H1 (cell line): ENCODE measurements around the gene ATF3. TPM values are rescaled to one million over a fixed set of nuclear protein-coding genes. Genes with fewer than 3 reads are reported as not detected.

Experiments used
- CTCF ChIA-PET: fragments of 300-600 bp; sonication (Branson Sonifier 250); formaldehyde crosslinking; loops from one replicate; lab custom pipeline; 2021; ENCODE audit not compliant: partially characterized antibody; lab: Charles Lee
- POLR2A ChIA-PET: fragments of 300-600 bp; sonication (Branson Sonifier 250); formaldehyde crosslinking; loops from one replicate; lab custom pipeline; 2021; ENCODE audit warnings: inconsistent platforms; ENCODE audit not compliant: partially characterized antibody; lab: Charles Lee
- DNase-seq, 2 experiments: peaks; one replicate each; pipeline versions ENCODE4 v3.0.0 to v3.0.0-alpha.2; 2010 to 2022; ENCODE audit warnings: low spot score in 2 of 2, low read depth in 1 of 2, mixed read lengths in 1 of 2
- FAIRE-seq: peaks from 2 replicates; lab custom pipeline; 2011; peaks lifted over from hg19 to GRCh38; lab: Jason Lieb, UNC
- H2AFZ ChIP-seq: 2 replicates; pipeline ENCODE4 v1.8.1; 2012; ENCODE audit warnings: low read length, inconsistent platforms
- H2AK5ac ChIP-seq: 2 replicates; pipeline ENCODE4 v1.6.1; 2013; ENCODE audit warnings: low read depth, low read length
- H2BK120ac ChIP-seq: replicated peaks from 2 replicates; pipeline ENCODE3; 2013; ENCODE audit warnings: low read depth, low read length, inconsistent platforms
- H2BK12ac ChIP-seq: 2 replicates; pipeline ENCODE4 v1.6.1; 2013; ENCODE audit warnings: low read depth, low read length
- H2BK15ac ChIP-seq: 2 replicates; pipeline ENCODE4 v1.6.1; 2013; ENCODE audit warnings: low read length
- H2BK20ac ChIP-seq: 2 replicates; pipeline ENCODE4 v1.6.1; 2013; ENCODE audit warnings: low read length
- H2BK5ac ChIP-seq: 2 replicates; pipeline ENCODE4 v1.6.1; 2013; ENCODE audit warnings: low read depth, low read length
- H3K14ac ChIP-seq: 2 replicates; pipeline ENCODE4 v1.6.1; 2013; ENCODE audit warnings: inconsistent platforms; ENCODE audit not compliant: insufficient read length
- H3K18ac ChIP-seq: 2 replicates; pipeline ENCODE4 v1.6.1; 2013; ENCODE audit warnings: low read length; ENCODE audit errors: extremely low read depth
- H3K23ac ChIP-seq: 2 replicates; pipeline ENCODE4 v1.6.1; 2013; ENCODE audit warnings: inconsistent platforms; ENCODE audit not compliant: insufficient read length
- H3K23me2 ChIP-seq: 2 replicates; pipeline ENCODE4 v1.6.1; 2013; ENCODE audit warnings: low read depth, low read length
- H3K27ac ChIP-seq: 2 replicates; pipeline ENCODE4 v1.6.1; 2011; ENCODE audit warnings: low read depth, low read length, inconsistent platforms
- H3K27me3 ChIP-seq, 4 experiments: replicated peaks in 1 of 4; 1 replicate in 1 of 4; 2 replicates in 3 of 4; pipeline versions ENCODE4 v1.6.1 to v1.8.1; 2011 to 2013; ENCODE audit warnings: low read length in 3 of 4, mild to moderate bottlenecking in 3 of 4, inconsistent platforms in 2 of 4, mixed read lengths in 2 of 4, moderate library complexity in 1 of 4; ENCODE audit not compliant: control insufficient read depth in 3 of 4, insufficient read depth in 3 of 4; ENCODE audit errors: extremely low read depth in 1 of 4
- H3K36me3 ChIP-seq, 4 experiments: 2 replicates each; pipeline versions ENCODE4 v1.6.1 to v1.8.1; 2011 to 2013; ENCODE audit warnings: mild to moderate bottlenecking in 4 of 4, low read length in 3 of 4, moderate library complexity in 2 of 4, control low read depth in 1 of 4, inconsistent platforms in 1 of 4; ENCODE audit not compliant: insufficient read depth in 4 of 4, control insufficient read depth in 2 of 4
- H3K4ac ChIP-seq: replicated peaks from 2 replicates; pipeline ENCODE3; 2013; ENCODE audit warnings: low read length, low read depth, mixed read lengths, inconsistent platforms; ENCODE audit not compliant: insufficient read length
- H3K4me1 ChIP-seq, 4 experiments: replicated peaks in 1 of 4; 1 replicate in 1 of 4; 2 replicates in 3 of 4; pipeline versions ENCODE4 v1.6.1 to v1.8.1; 2011 to 2013; ENCODE audit warnings: low read length in 3 of 4, inconsistent platforms in 2 of 4, mixed read lengths in 1 of 4; ENCODE audit not compliant: insufficient read depth in 4 of 4, control insufficient read depth in 3 of 4
- H3K4me2 ChIP-seq, 2 experiments: 2 replicates each; pipeline versions ENCODE4 v1.6.1 to v1.8.1; 2011 to 2013; ENCODE audit warnings: low read depth in 2 of 2, low read length in 2 of 2, control low read depth in 1 of 2, inconsistent platforms in 1 of 2, mild to moderate bottlenecking in 1 of 2; ENCODE audit not compliant: insufficient read depth in 1 of 2
- H3K4me3 ChIP-seq, 4 experiments: fragments of 200-600, 300-600 bp in 1 of 4; sonication (generic), shearing (Covaris generic), sonication (Bioruptor Twin) in 1 of 4; 2 replicates each; pipeline versions ENCODE4 v1.5.1 to v1.8.1; 2011 to 2016; ENCODE audit warnings: low read length in 4 of 4, low read depth in 3 of 4, control low read depth in 2 of 4, inconsistent platforms in 2 of 4, mild to moderate bottlenecking in 2 of 4, mixed read lengths in 1 of 4, moderate library complexity in 1 of 4; ENCODE audit not compliant: insufficient read depth in 2 of 4; ENCODE audit errors: extremely low read depth in 1 of 4
- H3K56ac ChIP-seq: replicated peaks from 2 replicates; pipeline ENCODE3; 2013; ENCODE audit warnings: low read depth, mild to moderate bottlenecking, mixed read lengths, low read length, inconsistent platforms; ENCODE audit not compliant: insufficient read length
- H3K79me1 ChIP-seq: 2 replicates; pipeline ENCODE4 v1.6.1; 2013; ENCODE audit warnings: low read depth, low read length, control low read depth
- H3K79me2 ChIP-seq, 2 experiments: 2 replicates each; pipeline versions ENCODE4 v1.6.1 to v1.8.1; 2012 to 2013; ENCODE audit warnings: low read length in 2 of 2, mild to moderate bottlenecking in 2 of 2, inconsistent platforms in 1 of 2; ENCODE audit not compliant: insufficient read depth in 2 of 2, control insufficient read depth in 1 of 2
- H3K9ac ChIP-seq, 4 experiments: replicated peaks in 1 of 4; 1 replicate in 1 of 4; 2 replicates in 3 of 4; pipeline versions ENCODE4 v1.6.1 to v1.8.1; 2011 to 2013; ENCODE audit warnings: low read depth in 3 of 4, low read length in 3 of 4, control low read depth in 2 of 4, mild to moderate bottlenecking in 2 of 4, moderate library complexity in 2 of 4, inconsistent platforms in 1 of 4; ENCODE audit errors: extremely low read depth in 1 of 4
- H3K9me3 ChIP-seq, 2 experiments: 2 replicates each; pipeline versions ENCODE4 v1.6.1 to v1.8.1; 2012 to 2013; ENCODE audit warnings: mild to moderate bottlenecking in 2 of 2, moderate library complexity in 2 of 2, control low read depth in 1 of 2, inconsistent platforms in 1 of 2, low read depth in 1 of 2, low read length in 1 of 2, mixed read lengths in 1 of 2; ENCODE audit not compliant: insufficient read depth in 2 of 2
- H4K20me1 ChIP-seq, 2 experiments: replicated peaks in 1 of 2; 2 replicates each; pipeline versions ENCODE3 to v1.8.1; 2011 to 2013; ENCODE audit warnings: inconsistent platforms in 2 of 2, low read length in 2 of 2, mild to moderate bottlenecking in 1 of 2; ENCODE audit not compliant: insufficient read depth in 2 of 2, control insufficient read depth in 1 of 2
- H4K5ac ChIP-seq: 2 replicates; pipeline ENCODE4 v1.6.1; 2013; ENCODE audit warnings: low read length, low read depth, mixed read lengths, inconsistent platforms; ENCODE audit not compliant: insufficient read length
- H4K8ac ChIP-seq: 2 replicates; pipeline ENCODE4 v1.8.0; 2013; ENCODE audit warnings: mild to moderate bottlenecking, moderate library complexity, low read length, inconsistent platforms; ENCODE audit not compliant: insufficient read depth; ENCODE audit errors: extremely low read depth
- H4K91ac ChIP-seq: replicated peaks from 2 replicates; pipeline ENCODE3; 2013; ENCODE audit warnings: low read length, mixed read lengths, inconsistent platforms; ENCODE audit not compliant: insufficient read length
- ASH2L ChIP-seq: fragments of 200-600, 300-600 bp; sonication (generic); IDR thresholded peaks from one replicate; pipeline ENCODE4 v1.7.1; 2017; ENCODE audit warnings: low read length
- CTBP2 ChIP-seq: IDR thresholded peaks from 2 replicates; pipeline ENCODE4 v1.7.0; 2011; ENCODE audit warnings: borderline replicate concordance, mild to moderate bottlenecking, moderate library complexity, mixed read lengths, low read length; ENCODE audit not compliant: insufficient read depth, insufficient read length
- HDAC6 ChIP-seq: IDR thresholded peaks from one replicate; pipeline ENCODE4 v1.7.1; 2012; ENCODE audit warnings: low read depth, mild to moderate bottlenecking, inconsistent platforms, low read length, moderate library complexity
- PHF8 ChIP-seq: fragments of 200-600 bp; sonication (generic); conservative IDR thresholded peaks from 2 replicates; pipeline ENCODE4 v1.7.1; 2012; ENCODE audit warnings: low read depth, mild to moderate bottlenecking, inconsistent platforms, low read length, moderate library complexity
- SP1 ChIP-seq: IDR thresholded peaks from 2 replicates; pipeline ENCODE4 v1.6.1; 2011; ENCODE audit warnings: low read depth, low read length
- TCF12 ChIP-seq: IDR thresholded peaks from 2 replicates; pipeline ENCODE4 v1.6.1; 2011; ENCODE audit warnings: low read depth, mild to moderate bottlenecking, low read length
- WGBS, 2 experiments: shearing (Covaris generic) in 1 of 2; methylation state at CpG; one replicate each; pipeline versions ENCODE4 v1.1.6 to v1.1.7; 2013 to 2015; ENCODE audit warnings: low lambda C conversion rate in 2 of 2, mixed read lengths in 2 of 2, inconsistent platforms in 1 of 2, low coverage in 1 of 2, missing lambda C conversion rate in 1 of 2; ENCODE audit not compliant: insufficient replicate concordance in 2 of 2, insufficient coverage in 1 of 2, insufficient read length in 1 of 2; ENCODE audit errors: extremely low coverage in 1 of 2, missing lambda C conversion rate in 1 of 2; 5-methylcytosine and 5-hydroxymethylcytosine counted together
- polyA plus RNA-seq, 7 experiments: library from polyadenylated mRNA; depleted of rRNA in 3 of 7; stranded (reverse) in 5 of 7; unstranded in 2 of 7; fragments of >200 nt in 5 of 7; fragments of 200-250 nt in 2 of 7; gene quantifications; 1 replicate in 5 of 7; 2 replicates in 1 of 7; 4 replicates in 1 of 7; pipeline versions ENCODE4 v1.2.1 to v1.2.3, GENCODE V29; 2011 to 2013; ENCODE audit warnings: missing spikeins in 2 of 7, mixed read lengths in 2 of 7
- total RNA-seq: library from RNA; stranded (reverse); fragmentation: NEBNext Ultra II Directional; extraction: Animal tissue kit (Norgen Biotek cat#: 25700); gene quantifications from 2 replicates; pipeline ENCODE4 v1.2.1, GENCODE V29; 2021
- TF ChIP-seq, protein P1 (sequence below): IDR thresholded peaks from 2 replicates; pipeline ENCODE4 v1.6.1; 2012; ENCODE audit warnings: inconsistent platforms
- TF ChIP-seq, protein P2 (sequence below), 3 experiments: IDR thresholded peaks; 1 replicate in 2 of 3; 2 replicates in 1 of 3; pipeline versions ENCODE4 v1.5.1 to v1.6.1; 2011; ENCODE audit warnings: low read length in 3 of 3, mild to moderate bottlenecking in 3 of 3, inconsistent platforms in 2 of 3, low read depth in 1 of 3, moderate library complexity in 1 of 3; ENCODE audit not compliant: insufficient read depth in 1 of 3; ENCODE audit errors: control extremely low read depth in 1 of 3

ATF3 gene
- total and polyA plus RNA-seq, 2 of the 8 experiments (the other 6 are each of a cell fraction or from before 2014, with no cell fraction given): 12.2 to 27.7 TPM

DNA sequence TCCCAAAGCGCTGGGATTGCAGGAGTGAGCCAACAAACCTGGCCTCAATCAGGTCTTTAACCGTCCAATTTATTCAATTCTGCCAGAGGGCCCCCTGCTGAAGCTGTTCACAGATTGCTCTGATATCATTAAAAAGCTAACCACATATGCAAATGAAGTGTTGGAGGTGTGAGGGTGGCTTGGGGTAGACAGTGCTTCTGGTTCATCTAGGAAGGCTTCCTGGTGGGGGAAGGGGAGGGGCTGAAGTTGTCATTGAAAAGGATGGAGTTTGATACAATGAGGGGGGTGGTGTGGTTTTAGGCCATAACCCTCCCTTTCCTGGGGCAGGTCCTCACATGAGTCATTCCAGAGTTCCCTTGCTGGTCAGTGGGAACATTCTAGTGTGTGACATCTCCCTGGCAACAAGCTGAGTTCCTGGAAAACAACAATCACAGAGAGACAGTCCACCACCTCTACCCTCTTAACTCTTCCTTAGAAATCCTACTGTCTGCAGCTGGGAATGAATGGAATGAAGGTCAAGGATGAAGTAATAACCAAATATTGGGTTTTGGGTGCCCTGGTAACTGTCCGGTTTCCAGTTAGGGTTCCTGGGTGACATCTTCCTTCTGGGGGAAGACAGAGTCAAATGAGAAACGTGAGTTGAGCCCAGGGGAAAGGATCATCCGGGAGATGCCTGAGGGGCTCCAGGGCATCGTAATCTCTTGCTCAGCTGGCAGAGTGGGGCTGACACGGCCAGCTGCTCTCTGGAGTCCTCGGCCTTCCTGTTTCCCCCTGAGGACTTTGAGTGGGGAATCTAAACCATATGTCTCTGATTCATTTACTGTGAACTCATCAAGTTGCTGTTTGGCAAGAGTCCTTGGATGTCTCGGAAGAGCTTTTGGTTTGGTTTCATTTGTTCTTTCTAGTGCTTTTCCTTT is 58.9 kb downstream of the ATF3 start:
- no peak overlapping the region for H2BK15ac ChIP-seq
- H4K91ac ChIP-seq: no peak overlapping the region
- H3K4me1 ChIP-seq: peaks cover 0 to 8% (median 6%) of the 10 kb centered on the region in 4 experiments; a peak in 3 of 7 replicates
- WGBS, 2 experiments: 88% methylated on average over 9 of the region's 9 CpGs; no CpG with 5 or more reads in 1 of the 2 experiments
- no peak overlapping the region for H2AFZ ChIP-seq
- H3K36me3 ChIP-seq: no peaks in the 10 kb centered on the region
- no peaks in the 10 kb centered on the region for H3K9me3 ChIP-seq
- no peak overlapping the region for H3K4ac ChIP-seq
- no peak overlapping the region for H3K9ac ChIP-seq
- FAIRE-seq: no peak
- ChIA-PET POLR2A (interaction anchor here (0.7 to 5.1 kb wide), 4 partner anchors 9 to 313 kb away, joined by 3 to 39 read pairs (median 3); partner anchors contain the start of gene ATF3), CTCF (interaction anchor here (0.6 to 4.8 kb wide), 30 partner anchors 10 to 300 kb away, joined by 3 to 57 read pairs (median 5); no protein-coding TSS in a partner anchor)
- no peaks in the 10 kb centered on the region for H3K79me2 ChIP-seq
- H2AK5ac ChIP-seq: no peak overlapping the region
- no peak overlapping the region for H4K8ac ChIP-seq
- no peak overlapping the region for H2BK12ac ChIP-seq
- no peak overlapping the region for H2BK20ac ChIP-seq
- no peak overlapping the region for H3K18ac ChIP-seq
- H3K23me2 ChIP-seq: no peaks in the 10 kb centered on the region
- H3K79me1 ChIP-seq: no peaks in the 10 kb centered on the region; the same call in 1 of the 2 replicates
- no peak overlapping the region for H3K4me3 ChIP-seq
- no peak overlapping the region for H2BK120ac ChIP-seq
- H4K5ac ChIP-seq: no peak overlapping the region
- peak in 1 of 2 experiments; percentile 38 for DNase-seq
- H3K27ac ChIP-seq: no peak overlapping the region
- no peak overlapping the region for H3K14ac ChIP-seq
- peaks cover 0 to 9% (median 5%) of the 10 kb centered on the region in 4 experiments; a peak in 4 of 7 replicates for H3K27me3 ChIP-seq
- H3K23ac ChIP-seq: no peak overlapping the region
- H2BK5ac ChIP-seq: no peak overlapping the region
- no peak overlapping the region for H3K4me2 ChIP-seq
- no peak overlapping the region for H3K56ac ChIP-seq
- H4K20me1 ChIP-seq: no peaks in the 10 kb centered on the region
- TF ChIP-seq ASH2L (no peak), TCF12 (no peak), CTBP2 (no peak), HDAC6 (no peak), SP1 (no peak), PHF8 (no peak)
- TF ChIP-seq, protein P1, sequence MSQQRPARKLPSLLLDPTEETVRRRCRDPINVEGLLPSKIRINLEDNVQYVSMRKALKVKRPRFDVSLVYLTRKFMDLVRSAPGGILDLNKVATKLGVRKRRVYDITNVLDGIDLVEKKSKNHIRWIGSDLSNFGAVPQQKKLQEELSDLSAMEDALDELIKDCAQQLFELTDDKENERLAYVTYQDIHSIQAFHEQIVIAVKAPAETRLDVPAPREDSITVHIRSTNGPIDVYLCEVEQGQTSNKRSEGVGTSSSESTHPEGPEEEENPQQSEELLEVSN: no peak
- TF ChIP-seq, protein P2, sequence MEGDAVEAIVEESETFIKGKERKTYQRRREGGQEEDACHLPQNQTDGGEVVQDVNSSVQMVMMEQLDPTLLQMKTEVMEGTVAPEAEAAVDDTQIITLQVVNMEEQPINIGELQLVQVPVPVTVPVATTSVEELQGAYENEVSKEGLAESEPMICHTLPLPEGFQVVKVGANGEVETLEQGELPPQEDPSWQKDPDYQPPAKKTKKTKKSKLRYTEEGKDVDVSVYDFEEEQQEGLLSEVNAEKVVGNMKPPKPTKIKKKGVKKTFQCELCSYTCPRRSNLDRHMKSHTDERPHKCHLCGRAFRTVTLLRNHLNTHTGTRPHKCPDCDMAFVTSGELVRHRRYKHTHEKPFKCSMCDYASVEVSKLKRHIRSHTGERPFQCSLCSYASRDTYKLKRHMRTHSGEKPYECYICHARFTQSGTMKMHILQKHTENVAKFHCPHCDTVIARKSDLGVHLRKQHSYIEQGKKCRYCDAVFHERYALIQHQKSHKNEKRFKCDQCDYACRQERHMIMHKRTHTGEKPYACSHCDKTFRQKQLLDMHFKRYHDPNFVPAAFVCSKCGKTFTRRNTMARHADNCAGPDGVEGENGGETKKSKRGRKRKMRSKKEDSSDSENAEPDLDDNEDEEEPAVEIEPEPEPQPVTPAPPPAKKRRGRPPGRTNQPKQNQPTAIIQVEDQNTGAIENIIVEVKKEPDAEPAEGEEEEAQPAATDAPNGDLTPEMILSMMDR (IDR thresholded peaks at IDR 0.05; ENCODE audit: control extremely low read depth in 1 of 3, insufficient read depth in 1 of 3, low read depth in 1 of 3, low read length in 3 of 3): no peak
